Fibroblast of the aortic adventitia (primary cell): ENCODE data around the gene CROCC2. TPM values are rescaled to one million over a fixed set of nuclear protein-coding genes. Genes with fewer than 3 reads are reported as not detected.

ENCODE experiments used
- DNase-seq: peaks from one replicate; pipeline ENCODE4 v3.0.0-alpha.2; 2010; ENCODE audit warnings: low read depth
- H3K4me3 ChIP-seq: 2 replicates; pipeline ENCODE4 v1.5.1; 2011; ENCODE audit warnings: low read depth, mild to moderate bottlenecking, control low read depth, low read length, moderate library complexity
- total RNA-seq: library from RNA; depleted of rRNA; stranded (reverse); fragments of >200 nt; gene quantifications from 2 replicates; pipeline ENCODE4 v1.2.3, GENCODE V29; 2012; ENCODE audit warnings: low replicate concordance
- TF ChIP-seq, protein P1 (sequence below): IDR thresholded peaks from 2 replicates; pipeline ENCODE4 v1.5.1; 2011; ENCODE audit warnings: mild to moderate bottlenecking, low read length, control low read depth, inconsistent platforms; ENCODE audit not compliant: insufficient read depth

Gene CROCC2
- total RNA-seq, 1 donor = under 0.01 TPM

DNA sequence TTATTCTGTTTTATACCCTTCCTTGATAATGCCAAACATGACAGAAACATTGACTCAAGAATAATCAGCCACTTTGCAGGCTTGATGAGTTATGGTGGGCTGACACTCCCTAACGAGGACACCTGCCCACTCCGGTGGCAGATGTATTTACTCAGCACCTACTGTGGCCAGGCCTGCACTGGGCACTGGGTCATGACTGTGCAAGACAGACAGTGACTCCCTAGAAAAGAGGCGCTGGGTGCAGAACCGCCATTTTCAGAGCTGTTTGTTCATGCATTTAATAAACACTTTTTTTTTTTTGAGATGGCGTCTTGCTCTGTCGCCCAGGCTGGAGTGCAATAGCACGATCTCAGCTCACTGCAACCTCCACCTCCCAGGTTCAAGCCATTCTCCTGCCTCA lies 124.7 kb downstream of the CROCC2 start:
- DNase-seq = no peak
- no peak overlapping the region for H3K4me3 ChIP-seq
- TF ChIP-seq, protein P1, sequence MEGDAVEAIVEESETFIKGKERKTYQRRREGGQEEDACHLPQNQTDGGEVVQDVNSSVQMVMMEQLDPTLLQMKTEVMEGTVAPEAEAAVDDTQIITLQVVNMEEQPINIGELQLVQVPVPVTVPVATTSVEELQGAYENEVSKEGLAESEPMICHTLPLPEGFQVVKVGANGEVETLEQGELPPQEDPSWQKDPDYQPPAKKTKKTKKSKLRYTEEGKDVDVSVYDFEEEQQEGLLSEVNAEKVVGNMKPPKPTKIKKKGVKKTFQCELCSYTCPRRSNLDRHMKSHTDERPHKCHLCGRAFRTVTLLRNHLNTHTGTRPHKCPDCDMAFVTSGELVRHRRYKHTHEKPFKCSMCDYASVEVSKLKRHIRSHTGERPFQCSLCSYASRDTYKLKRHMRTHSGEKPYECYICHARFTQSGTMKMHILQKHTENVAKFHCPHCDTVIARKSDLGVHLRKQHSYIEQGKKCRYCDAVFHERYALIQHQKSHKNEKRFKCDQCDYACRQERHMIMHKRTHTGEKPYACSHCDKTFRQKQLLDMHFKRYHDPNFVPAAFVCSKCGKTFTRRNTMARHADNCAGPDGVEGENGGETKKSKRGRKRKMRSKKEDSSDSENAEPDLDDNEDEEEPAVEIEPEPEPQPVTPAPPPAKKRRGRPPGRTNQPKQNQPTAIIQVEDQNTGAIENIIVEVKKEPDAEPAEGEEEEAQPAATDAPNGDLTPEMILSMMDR = no peak

DNA sequence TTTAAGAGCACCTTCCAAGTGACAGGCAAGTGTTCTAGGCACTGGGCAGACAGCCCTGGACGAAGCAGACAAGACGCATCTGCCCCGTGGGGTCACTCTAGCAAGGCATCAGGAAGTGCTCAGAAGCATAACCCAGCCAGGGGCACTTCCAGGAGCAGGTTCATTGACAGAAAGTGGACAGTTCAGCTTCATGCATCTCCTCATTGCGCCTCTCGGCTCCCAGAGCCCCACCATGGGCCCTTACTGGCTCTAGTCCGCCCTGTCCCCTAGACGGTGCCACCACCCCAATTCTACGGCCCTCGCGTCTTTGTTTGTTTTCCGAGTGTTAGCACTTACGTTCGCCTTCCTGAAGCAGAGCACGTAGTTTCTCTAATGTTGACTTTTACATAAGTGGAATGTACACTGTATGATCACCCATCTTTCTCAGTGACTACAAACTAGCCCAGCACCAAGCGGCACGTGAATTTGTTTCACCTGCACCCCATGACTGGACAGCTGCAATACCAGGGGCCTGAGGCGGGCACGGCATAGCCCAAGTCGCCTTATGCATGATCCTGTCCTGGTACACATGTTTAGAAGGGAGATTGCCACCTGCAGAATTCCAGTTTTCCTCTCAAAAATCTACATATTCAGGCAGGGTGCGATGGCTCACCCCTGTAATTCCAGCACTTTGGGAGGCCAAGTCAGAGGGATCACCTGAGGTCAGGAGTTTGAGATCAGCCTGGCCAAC lies 125.5 kb downstream of the CROCC2 start:
- TF ChIP-seq, protein P1 = no peak
- no peak overlapping the region for H3K4me3 ChIP-seq
- DNase-seq = no peak

DNA sequence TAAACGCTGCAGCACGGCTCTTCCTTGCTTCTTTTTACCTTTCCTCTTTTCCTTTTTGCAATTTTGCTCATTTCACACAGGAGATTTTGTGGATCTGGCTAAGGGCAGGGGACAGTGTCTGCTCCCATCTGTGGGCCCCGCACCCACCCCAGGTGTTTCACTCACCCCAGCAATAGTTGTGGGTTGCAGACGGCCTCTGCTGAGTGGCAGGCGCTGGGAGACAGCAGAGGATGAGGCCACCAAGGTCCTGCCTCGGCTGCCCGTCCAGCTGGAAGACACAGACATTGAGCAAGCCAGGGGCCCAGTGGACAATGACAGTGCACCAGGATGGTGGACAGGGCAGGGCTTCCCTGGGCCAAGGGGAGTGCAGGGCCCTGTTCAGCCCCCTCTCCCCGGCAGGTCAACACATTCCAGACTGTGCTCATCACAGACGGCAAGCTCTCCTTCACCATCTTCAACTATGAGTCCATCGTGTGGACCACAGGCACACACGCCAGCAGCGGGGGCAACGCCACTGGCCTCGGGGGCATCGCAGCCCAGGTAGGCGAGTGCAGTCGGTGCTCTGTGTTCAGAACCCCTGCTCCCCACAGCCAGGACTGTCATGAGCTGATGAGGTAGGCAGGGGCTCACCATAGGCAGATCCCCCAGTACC lies 127.3 kb downstream of the CROCC2 start:
- no peak overlapping the region for H3K4me3 ChIP-seq
- TF ChIP-seq, protein P1 = no peak
- DNase-seq = no peak

DNA sequence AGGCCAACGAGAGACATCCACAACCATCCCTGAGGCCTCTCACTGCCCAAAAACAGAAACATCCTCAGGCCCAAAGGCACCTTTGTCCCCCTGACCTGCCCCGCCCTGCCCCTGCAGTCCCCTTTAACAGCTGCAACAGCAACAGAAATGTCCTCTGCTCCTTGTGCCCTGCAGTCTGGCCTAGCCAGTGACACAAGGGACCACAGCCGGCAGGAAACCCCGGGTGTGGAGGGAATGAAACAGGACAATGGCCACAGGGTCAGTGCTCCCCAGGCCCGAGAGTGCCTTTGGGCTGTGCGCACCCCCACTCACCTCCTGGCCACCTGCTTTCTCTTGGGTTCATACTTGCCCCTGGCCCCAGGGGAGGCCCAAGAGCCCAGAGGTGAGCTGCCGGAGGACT lies 127.9 kb downstream of the CROCC2 start:
- H3K4me3 ChIP-seq = no peak overlapping the region
- DNase-seq = no peak
- TF ChIP-seq, protein P1 = no peak

DNA sequence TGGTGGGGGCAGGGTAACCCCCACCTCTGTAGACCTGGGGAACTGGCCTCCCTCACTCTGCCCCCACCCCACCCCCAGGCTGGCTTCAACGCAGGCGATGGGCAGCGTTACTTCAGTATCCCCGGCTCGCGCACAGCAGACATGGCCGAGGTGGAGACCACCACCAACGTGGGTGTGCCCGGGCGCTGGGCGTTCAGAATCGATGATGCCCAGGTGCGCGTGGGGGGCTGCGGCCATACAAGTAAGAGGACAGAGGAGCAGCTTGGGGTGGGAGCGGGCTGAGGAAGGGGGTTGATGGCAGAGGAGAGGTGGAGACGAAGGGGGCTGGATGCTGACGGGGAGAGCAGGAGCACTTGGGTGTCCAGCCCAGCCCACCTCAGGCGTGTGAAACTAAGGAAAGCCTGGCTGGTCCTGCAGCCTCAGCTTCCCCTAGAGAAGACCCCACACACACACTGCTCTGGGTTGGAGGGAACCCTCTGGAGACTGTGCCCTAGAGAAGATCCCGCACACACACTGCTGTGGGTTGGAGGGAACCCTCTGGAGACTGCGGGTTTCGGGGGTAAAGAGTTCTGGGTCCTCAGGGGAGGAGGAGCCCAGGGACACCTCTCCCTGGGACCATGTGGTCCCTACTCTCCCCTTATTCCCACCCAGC lies 128.5 kb downstream of the CROCC2 start:
- no peak overlapping the region for H3K4me3 ChIP-seq
- no peak for DNase-seq
- TF ChIP-seq, protein P1 = no peak

DNA sequence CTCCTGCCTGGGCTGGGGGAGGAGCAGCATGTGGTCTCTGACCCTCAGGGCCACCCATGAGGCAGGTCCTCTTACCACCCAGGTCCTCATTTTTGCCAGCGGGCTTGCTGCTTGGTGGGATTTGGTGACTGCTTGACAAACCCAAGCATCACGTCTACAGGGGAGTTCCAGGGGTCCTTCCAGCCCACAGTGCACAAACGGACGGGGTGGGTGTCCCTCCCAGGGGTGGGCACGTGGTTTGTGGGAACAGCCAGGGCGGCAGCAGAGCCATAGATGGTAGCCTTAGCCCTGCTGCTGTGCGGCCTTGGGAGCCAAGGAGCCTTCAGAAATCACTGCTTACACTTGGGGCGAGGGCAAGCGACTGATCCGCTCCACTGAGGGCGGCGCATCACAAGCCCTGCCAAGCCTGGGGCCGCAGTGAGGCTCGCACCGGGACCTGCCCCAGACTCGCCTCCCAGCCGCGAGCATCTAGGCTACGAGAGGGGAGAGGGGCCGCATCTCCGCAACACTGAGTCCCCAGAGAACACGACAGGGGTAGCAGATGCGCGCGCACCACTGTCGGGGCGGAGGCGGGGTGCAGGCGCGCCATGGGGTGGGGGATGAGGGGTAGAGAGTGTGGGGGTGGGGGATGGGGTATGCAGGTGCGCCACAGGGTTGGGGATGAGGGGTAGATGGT lies 129.1 kb downstream of the CROCC2 start:
- DNase-seq = no peak
- TF ChIP-seq, protein P1 = no peak
- H3K4me3 ChIP-seq = no peak overlapping the region
